NT2/D1 (cell line): Measurements from ENCODE around the gene CREG1.
"Not testable (repeated sequence)": the region's sequence is repeated elsewhere in the genome, so short reads cannot be mapped to it uniquely, and the experiment has no call there.

ENCODE experiments used
- DNase-seq: peaks from one replicate; pipeline ENCODE4 v3.0.0-alpha.2; 2011; ENCODE audit warnings: low read depth, low spot score
- H3K27me3 ChIP-seq: 2 replicates; pipeline ENCODE4 v1.6.0; 2011; ENCODE audit warnings: mild to moderate bottlenecking; ENCODE audit not compliant: insufficient read length, insufficient read depth
- H3K36me3 ChIP-seq: 2 replicates; pipeline ENCODE4 v1.6.1; 2011; ENCODE audit warnings: mild to moderate bottlenecking, low read length, mixed read lengths; ENCODE audit not compliant: insufficient read depth, insufficient read length
- H3K4me1 ChIP-seq: 2 replicates; pipeline ENCODE4 v1.5.1; 2011; ENCODE audit not compliant: insufficient read depth, insufficient read length
- H3K4me3 ChIP-seq: 2 replicates; pipeline ENCODE4 v1.5.1; 2011; ENCODE audit warnings: low read depth; ENCODE audit not compliant: insufficient read length
- H3K9ac ChIP-seq: 2 replicates; pipeline ENCODE4 v1.6.0; 2011; ENCODE audit warnings: low read depth; ENCODE audit not compliant: insufficient read length
- H3K9me3 ChIP-seq: 2 replicates; pipeline ENCODE4 v1.5.1; 2011; ENCODE audit warnings: mild to moderate bottlenecking, low read length; ENCODE audit not compliant: insufficient read depth
- SUZ12 ChIP-seq: IDR thresholded peaks from 2 replicates; pipeline ENCODE4 v1.6.1; 2011; ENCODE audit not compliant: insufficient read length, insufficient read depth; ENCODE audit errors: extremely low read depth
- YY1 ChIP-seq: IDR thresholded peaks from 2 replicates; pipeline ENCODE4 v1.6.1; 2011; ENCODE audit not compliant: insufficient read length, insufficient read depth
- ZNF274 ChIP-seq: IDR thresholded peaks from 2 replicates; pipeline ENCODE4 v1.6.1; 2011; ENCODE audit warnings: mild to moderate bottlenecking, low read depth, low read length

The CREG1 gene

GRCh38 chr1:167579986-167580385 is 26.4 kb upstream of the CREG1 start:
- H3K9ac ChIP-seq, result no peak overlapping the region
- no peaks in the 10 kb centered on the region for H3K27me3 ChIP-seq
- H3K4me3 ChIP-seq, result no peak overlapping the region
- TF ChIP-seq YY1 (no peak), SUZ12 (no peak), ZNF274 (no peak)
- H3K4me1 ChIP-seq, result no peaks in the 10 kb centered on the region
- no peak for DNase-seq
- H3K9me3 ChIP-seq, result no peaks in the 10 kb centered on the region
- H3K36me3 ChIP-seq, result no peaks in the 10 kb centered on the region

- H3K4me3 ChIP-seq, result no peak overlapping the region
- no peaks in the 10 kb centered on the region for H3K4me1 ChIP-seq
- peak; percentile 51 for DNase-seq
- H3K27me3 ChIP-seq, result no peaks in the 10 kb centered on the region
- no peaks in the 10 kb centered on the region for H3K9me3 ChIP-seq
- no peak overlapping the region for H3K9ac ChIP-seq
- TF ChIP-seq ZNF274 (no peak), SUZ12 (no peak), YY1 (no peak)
- H3K36me3 ChIP-seq, result no peaks in the 10 kb centered on the region
These were observed 25.5 kb upstream of the CREG1 start for GRCh38 chr1:167578939-167579521.

- Histone ChIP-seq H3K36me3 (no peaks in the 10 kb centered on the region), H3K4me1 (no peaks in the 10 kb centered on the region), H3K9ac (no peak overlapping the region), H3K4me3 (no peak overlapping the region), H3K9me3 (peaks cover 12% of the 10 kb centered on the region; the same call in 1 of the 2 replicates), H3K27me3 (no peaks in the 10 kb centered on the region)
- DNase-seq, result no peak
- TF ChIP-seq ZNF274, result no peak
- no peak for TF ChIP-seq YY1
- no peak for TF ChIP-seq SUZ12
These were observed 22.1 kb upstream of the CREG1 start for GRCh38 chr1:167575649-167576048.

- TF ChIP-seq YY1 (no peak), ZNF274 (no peak), SUZ12 (no peak)
- Histone ChIP-seq H3K9me3 (peaks cover 12% of the 10 kb centered on the region; the same call in 1 of the 2 replicates), H3K4me3 (no peak overlapping the region), H3K27me3 (no peaks in the 10 kb centered on the region), H3K9ac (no peak overlapping the region), H3K4me1 (no peaks in the 10 kb centered on the region), H3K36me3 (no peaks in the 10 kb centered on the region)
- no peak for DNase-seq
These were observed 19.5 kb upstream of the CREG1 start for GRCh38 chr1:167573035-167573434.

- not testable (repeated sequence) for H3K4me3 ChIP-seq, H3K27me3 ChIP-seq, H3K36me3 ChIP-seq, H3K9ac ChIP-seq, DNase-seq, H3K4me1 ChIP-seq
- peaks cover 12% of the 10 kb centered on the region; the same call in 1 of the 2 replicates for H3K9me3 ChIP-seq
These were observed 17.1 kb upstream of the CREG1 start for GRCh38 chr1:167570712-167571111.

GRCh38 chr1:167567663-167568062 is 14.1 kb upstream of the CREG1 start:
- H3K36me3 ChIP-seq, result no peaks in the 10 kb centered on the region
- no peaks in the 10 kb centered on the region for H3K27me3 ChIP-seq
- H3K4me1 ChIP-seq, result peaks cover 4% of the 10 kb centered on the region
- H3K9me3 ChIP-seq, result peaks cover 3% of the 10 kb centered on the region; the same call in 1 of the 2 replicates
- H3K4me3 ChIP-seq, result no peak overlapping the region
- DNase-seq, result no peak
- H3K9ac ChIP-seq, result no peak overlapping the region
- TF ChIP-seq SUZ12 (no peak), ZNF274 (no peak), YY1 (no peak)

GRCh38 chr1:167566766-167567165 is 13.2 kb upstream of the CREG1 start:
- TF ChIP-seq ZNF274 (no peak), SUZ12 (no peak), YY1 (no peak)
- H3K4me1 ChIP-seq, result peaks cover 4% of the 10 kb centered on the region
- no peaks in the 10 kb centered on the region for H3K36me3 ChIP-seq
- DNase-seq, result no peak
- no peaks in the 10 kb centered on the region for H3K27me3 ChIP-seq
- no peak overlapping the region for H3K4me3 ChIP-seq
- H3K9me3 ChIP-seq, result no peaks in the 10 kb centered on the region
- no peak overlapping the region for H3K9ac ChIP-seq
